ENCODE results near the gene RBM20. TPM values are rescaled to one million over a fixed set of nuclear protein-coding genes. Genes with fewer than 3 reads are reported as not detected.

Gene RBM20
- total RNA-seq, 3 donors from 2014 or later, result 0.48 to 3.1 (median 1.6) TPM

GRCh38 chr10:110625356-110625894, 18.7 kb upstream of the RBM20 start:
- no peaks in the 10 kb centered on the region for H3K4me1 ChIP-seq
- no peak for DNase-seq (ENCODE audit: low spot score in 2 of 2)
- H3K36me3 ChIP-seq, result no peaks in the 10 kb centered on the region
- TF ChIP-seq POLR2A (IDR thresholded peaks at IDR 0.05), result no peak
- no peak for TF ChIP-seq POLR2AphosphoS5 (IDR thresholded peaks at IDR 0.05)
- TF ChIP-seq CTCF (IDR thresholded peaks at IDR 0.05), result no peak
- intact Hi-C loops (cut with DNase I; ENCODE audit: low total_unique reads), result no loop called here
- no peak overlapping the region for H3K4me3 ChIP-seq
- H3K9me3 ChIP-seq, result no peaks in the 10 kb centered on the region
- no peak overlapping the region for H3K27ac ChIP-seq
- no peaks in the 10 kb centered on the region for H3K27me3 ChIP-seq

- intact Hi-C loops (cut with DNase I; ENCODE audit: low total_unique reads), result no loop called here
- no peaks in the 10 kb centered on the region for H3K9me3 ChIP-seq
- no peak overlapping the region for H3K4me3 ChIP-seq
- no peak overlapping the region for H3K27ac ChIP-seq
- H3K36me3 ChIP-seq, result no peaks in the 10 kb centered on the region
- H3K27me3 ChIP-seq, result no peaks in the 10 kb centered on the region
- H3K4me1 ChIP-seq, result no peaks in the 10 kb centered on the region
- TF ChIP-seq POLR2AphosphoS5 (IDR thresholded peaks at IDR 0.05) (no peak), POLR2A (IDR thresholded peaks at IDR 0.05) (no peak), CTCF (IDR thresholded peaks at IDR 0.05) (no peak)
- DNase-seq (ENCODE audit: low spot score in 2 of 2), result no peak
Measured at GRCh38 chr10:110625951-110626855, 17.9 kb upstream of the RBM20 start.

GRCh38 chr10:110628161-110628560, 16.0 kb upstream of the RBM20 start:
- DNase-seq (ENCODE audit: low spot score in 2 of 2), result no peak
- intact Hi-C loops (cut with DNase I; ENCODE audit: low total_unique reads), result no loop called here
- Histone ChIP-seq H3K27me3 (no peaks in the 10 kb centered on the region), H3K9me3 (no peaks in the 10 kb centered on the region), H3K27ac (no peak overlapping the region), H3K4me3 (no peak overlapping the region), H3K36me3 (no peaks in the 10 kb centered on the region), H3K4me1 (no peaks in the 10 kb centered on the region)
- no peak for TF ChIP-seq POLR2AphosphoS5 (IDR thresholded peaks at IDR 0.05)
- TF ChIP-seq CTCF (IDR thresholded peaks at IDR 0.05), result no peak
- TF ChIP-seq POLR2A (IDR thresholded peaks at IDR 0.05), result no peak

GRCh38 chr10:110629680-110630191, 14.4 kb upstream of the RBM20 start:
- intact Hi-C loops (cut with DNase I; ENCODE audit: low total_unique reads), result no loop called here
- Histone ChIP-seq H3K27ac (no peak overlapping the region), H3K4me1 (no peaks in the 10 kb centered on the region), H3K27me3 (no peaks in the 10 kb centered on the region), H3K9me3 (no peaks in the 10 kb centered on the region), H3K36me3 (no peaks in the 10 kb centered on the region), H3K4me3 (no peak overlapping the region)
- no peak for TF ChIP-seq POLR2A (IDR thresholded peaks at IDR 0.05)
- TF ChIP-seq CTCF (IDR thresholded peaks at IDR 0.05), result no peak
- TF ChIP-seq POLR2AphosphoS5 (IDR thresholded peaks at IDR 0.05), result no peak
- DNase-seq (ENCODE audit: low spot score in 2 of 2), result peak in 1 of 2 donors; percentile 53

- TF ChIP-seq POLR2AphosphoS5 (IDR thresholded peaks at IDR 0.05) (no peak), CTCF (IDR thresholded peaks at IDR 0.05) (no peak), POLR2A (IDR thresholded peaks at IDR 0.05) (no peak)
- Histone ChIP-seq H3K27ac (no peak overlapping the region), H3K27me3 (peaks cover 0 to 2% of the 10 kb centered on the region in 2 donors), H3K9me3 (no peaks in the 10 kb centered on the region), H3K36me3 (no peaks in the 10 kb centered on the region), H3K4me1 (peaks cover 0 to 6% of the 10 kb centered on the region in 2 donors), H3K4me3 (no peak overlapping the region)
- DNase-seq (ENCODE audit: low spot score in 2 of 2), result no peak
- intact Hi-C loops (cut with DNase I; ENCODE audit: low total_unique reads), result no loop called here
Measured at GRCh38 chr10:110631934-110632333, 12.2 kb upstream of the RBM20 start.

All from breast epithelium (tissue), 4 donors.